AG04450 (cell line): ENCODE results near the gene CRADD. TPM values are rescaled to one million over a fixed set of nuclear protein-coding genes. Genes with fewer than 3 reads are reported as not detected.
A peak's percentile ranks its signal among the peaks of the same experiment; 100 is the strongest.

Experiments used
- CTCF ChIA-PET: fragments of 300-600, 350-600 bp; formaldehyde crosslinking; extraction: SDS; loops from one replicate; lab custom pipeline; 2022; ENCODE audit warnings: antibody characterized with exemption, inconsistent platforms; lab: Charles Lee
- POLR2A ChIA-PET: fragments of 350-600 bp; formaldehyde crosslinking; extraction: SDS; loops from one replicate; lab custom pipeline; 2021; ENCODE audit warnings: antibody characterized with exemption, inconsistent platforms; lab: Yijun Ruan, JAX
- DNase-seq: peaks from one replicate; pipeline ENCODE4 v3.0.0-alpha.2; 2011; ENCODE audit warnings: low read depth, low spot score
- H3K27ac ChIP-seq: one replicate; pipeline ENCODE4 v1.5.1; 2012; ENCODE audit warnings: low read depth, low read length, control low read depth
- H3K27me3 ChIP-seq: one replicate; pipeline ENCODE4 v1.6.0; 2012; ENCODE audit warnings: low read length; ENCODE audit not compliant: control insufficient read depth, insufficient read depth
- H3K4me3 ChIP-seq: 2 replicates; pipeline ENCODE4 v1.5.1; 2011; ENCODE audit warnings: mild to moderate bottlenecking, low read depth, low read length, control low read depth
- H3K9me3 ChIP-seq: 2 replicates; pipeline ENCODE4 v1.5.1; 2012; ENCODE audit warnings: low read length; ENCODE audit not compliant: control insufficient read depth, insufficient read depth
- polyA plus RNA-seq: library from polyadenylated mRNA; depleted of rRNA; stranded (reverse); fragments of >200 nt; gene quantifications from 2 replicates; pipeline ENCODE4 v1.2.3, GENCODE V29; 2011
- TF ChIP-seq, protein P1 (sequence below): IDR thresholded peaks from 2 replicates; pipeline ENCODE4 v1.5.1; 2011; ENCODE audit warnings: low read depth, low read length, control low read depth, inconsistent platforms

The CRADD gene
- polyA plus RNA-seq, 1 experiment = 8.8 TPM

DNA sequence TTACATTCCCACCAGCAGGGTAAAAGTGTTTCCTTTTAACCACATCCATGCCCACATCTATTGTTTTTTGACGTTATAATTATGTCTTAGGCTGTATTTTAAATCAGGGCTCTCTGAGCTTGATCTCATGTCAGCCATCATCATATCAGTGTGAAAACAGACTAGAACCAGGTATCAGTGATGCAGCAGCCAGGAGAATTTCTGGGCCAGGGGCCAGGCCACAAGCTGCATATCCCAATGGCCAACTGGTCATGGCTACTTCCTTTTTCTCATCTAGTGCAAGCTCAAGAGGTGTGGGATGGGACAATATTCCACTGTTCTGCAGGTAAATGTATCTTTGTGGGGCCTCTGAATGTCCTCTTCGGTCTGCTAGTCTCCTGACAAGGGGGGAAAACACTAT lies 125.1 kb downstream of the CRADD start:
- Histone ChIP-seq H3K27me3 (no peaks in the 10 kb centered on the region), H3K27ac (no peak overlapping the region)
- CTCF ChIA-PET = interaction anchor here (1.1 to 2.2 kb wide), 10 partner anchors 9 to 300 kb away, joined by 3 to 10 read pairs (median 6); no protein-coding TSS in a partner anchor

DNA sequence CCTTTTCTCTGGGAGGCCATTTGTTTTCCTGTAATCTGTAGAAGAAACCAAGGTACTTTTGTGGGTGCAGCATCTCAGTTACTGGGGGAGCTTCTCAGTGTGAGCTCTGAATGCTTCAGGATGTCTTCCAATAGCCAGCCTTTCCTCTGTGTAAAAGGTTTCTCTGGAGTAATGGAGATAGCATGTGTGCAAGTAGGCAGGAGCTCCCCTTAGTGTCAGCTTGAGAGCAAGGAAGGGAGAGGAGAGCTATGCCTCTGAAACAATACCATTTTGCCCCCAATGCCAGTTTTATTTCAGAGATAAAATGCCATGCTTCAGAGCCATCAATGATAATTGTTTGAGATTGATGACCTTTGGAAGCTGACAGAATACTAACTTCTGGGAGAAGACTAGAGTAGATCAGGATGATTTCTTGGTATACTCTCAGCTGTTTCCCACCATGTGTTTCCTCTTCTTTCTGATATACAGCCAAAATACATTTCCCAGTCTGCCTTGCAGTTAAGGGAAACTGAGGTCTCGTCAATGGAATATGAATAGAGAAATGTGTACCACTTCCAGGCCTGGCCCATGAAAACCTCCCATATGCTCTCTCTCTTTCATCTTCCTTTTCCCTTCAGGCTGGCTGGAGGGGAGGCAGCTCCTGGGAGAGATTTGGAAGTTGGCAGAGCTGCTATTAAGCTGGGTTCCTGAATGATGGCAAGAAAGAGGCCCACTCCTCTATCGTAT lies 125.7 kb downstream of the CRADD start:
- no peak for DNase-seq
- TF ChIP-seq, protein P1, sequence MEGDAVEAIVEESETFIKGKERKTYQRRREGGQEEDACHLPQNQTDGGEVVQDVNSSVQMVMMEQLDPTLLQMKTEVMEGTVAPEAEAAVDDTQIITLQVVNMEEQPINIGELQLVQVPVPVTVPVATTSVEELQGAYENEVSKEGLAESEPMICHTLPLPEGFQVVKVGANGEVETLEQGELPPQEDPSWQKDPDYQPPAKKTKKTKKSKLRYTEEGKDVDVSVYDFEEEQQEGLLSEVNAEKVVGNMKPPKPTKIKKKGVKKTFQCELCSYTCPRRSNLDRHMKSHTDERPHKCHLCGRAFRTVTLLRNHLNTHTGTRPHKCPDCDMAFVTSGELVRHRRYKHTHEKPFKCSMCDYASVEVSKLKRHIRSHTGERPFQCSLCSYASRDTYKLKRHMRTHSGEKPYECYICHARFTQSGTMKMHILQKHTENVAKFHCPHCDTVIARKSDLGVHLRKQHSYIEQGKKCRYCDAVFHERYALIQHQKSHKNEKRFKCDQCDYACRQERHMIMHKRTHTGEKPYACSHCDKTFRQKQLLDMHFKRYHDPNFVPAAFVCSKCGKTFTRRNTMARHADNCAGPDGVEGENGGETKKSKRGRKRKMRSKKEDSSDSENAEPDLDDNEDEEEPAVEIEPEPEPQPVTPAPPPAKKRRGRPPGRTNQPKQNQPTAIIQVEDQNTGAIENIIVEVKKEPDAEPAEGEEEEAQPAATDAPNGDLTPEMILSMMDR = peak; percentile 51
- peak overlapping the region; percentile 15; the same call in 1 of the 2 replicates for H3K4me3 ChIP-seq

More for the DNA sequence above, 125.1 kb downstream of the CRADD start:
- POLR2A ChIA-PET = interaction anchor here (1.0 kb wide), 1 partner anchor 8 kb away, joined by 4 read pairs; no protein-coding TSS in a partner anchor
- H3K4me3 ChIP-seq = no peak overlapping the region
- H3K9me3 ChIP-seq = no peaks in the 10 kb centered on the region
- DNase-seq = no peak
- TF ChIP-seq, protein P1 = no peak

DNA sequence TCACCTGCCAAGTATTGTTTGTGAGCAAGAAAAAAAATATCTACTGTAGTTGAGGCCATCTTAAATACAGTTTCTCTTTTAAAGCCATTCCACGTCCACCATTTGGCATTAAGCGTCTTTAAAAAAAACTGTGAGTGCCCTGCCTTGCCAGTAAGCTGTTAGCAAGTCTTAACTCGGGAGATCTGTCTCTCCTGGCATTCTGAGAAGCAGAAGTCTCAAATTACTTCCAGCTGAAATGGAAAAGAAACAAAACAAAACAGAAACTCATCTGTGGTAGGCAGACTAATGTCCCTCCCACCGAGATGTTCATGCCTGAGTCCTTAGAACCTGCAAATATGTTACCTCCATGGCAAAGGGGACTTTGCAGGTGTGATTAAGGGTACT lies 126.2 kb downstream of the CRADD start:
- POLR2A ChIA-PET = interaction anchor here (0.7 kb wide), 2 partner anchors 8 to 11 kb away, joined by 3 to 5 read pairs; no protein-coding TSS in a partner anchor
- DNase-seq = no peak
- peak overlapping the region; percentile 15; the same call in 1 of the 2 replicates for H3K4me3 ChIP-seq
- no peaks in the 10 kb centered on the region for H3K27me3 ChIP-seq
- TF ChIP-seq, protein P1 = no peak
- no peaks in the 10 kb centered on the region for H3K9me3 ChIP-seq
- CTCF ChIA-PET = interaction anchor here (0.9 to 2.2 kb wide), 11 partner anchors 8 to 299 kb away, joined by 3 to 10 read pairs (median 4); no protein-coding TSS in a partner anchor
- peak overlapping the region; percentile 63 for H3K27ac ChIP-seq

More for the DNA sequence above, 125.7 kb downstream of the CRADD start:
- Histone ChIP-seq H3K27me3 (no peaks in the 10 kb centered on the region), H3K27ac (peak overlapping the region; percentile 63), H3K9me3 (no peaks in the 10 kb centered on the region)
- CTCF ChIA-PET = interaction anchor here (0.9 to 2.2 kb wide), 12 partner anchors 8 to 300 kb away, joined by 3 to 10 read pairs (median 6); no protein-coding TSS in a partner anchor
- POLR2A ChIA-PET = interaction anchor here (0.7 to 1.0 kb wide), 3 partner anchors 8 to 11 kb away, joined by 3 to 5 read pairs (median 4); no protein-coding TSS in a partner anchor

DNA sequence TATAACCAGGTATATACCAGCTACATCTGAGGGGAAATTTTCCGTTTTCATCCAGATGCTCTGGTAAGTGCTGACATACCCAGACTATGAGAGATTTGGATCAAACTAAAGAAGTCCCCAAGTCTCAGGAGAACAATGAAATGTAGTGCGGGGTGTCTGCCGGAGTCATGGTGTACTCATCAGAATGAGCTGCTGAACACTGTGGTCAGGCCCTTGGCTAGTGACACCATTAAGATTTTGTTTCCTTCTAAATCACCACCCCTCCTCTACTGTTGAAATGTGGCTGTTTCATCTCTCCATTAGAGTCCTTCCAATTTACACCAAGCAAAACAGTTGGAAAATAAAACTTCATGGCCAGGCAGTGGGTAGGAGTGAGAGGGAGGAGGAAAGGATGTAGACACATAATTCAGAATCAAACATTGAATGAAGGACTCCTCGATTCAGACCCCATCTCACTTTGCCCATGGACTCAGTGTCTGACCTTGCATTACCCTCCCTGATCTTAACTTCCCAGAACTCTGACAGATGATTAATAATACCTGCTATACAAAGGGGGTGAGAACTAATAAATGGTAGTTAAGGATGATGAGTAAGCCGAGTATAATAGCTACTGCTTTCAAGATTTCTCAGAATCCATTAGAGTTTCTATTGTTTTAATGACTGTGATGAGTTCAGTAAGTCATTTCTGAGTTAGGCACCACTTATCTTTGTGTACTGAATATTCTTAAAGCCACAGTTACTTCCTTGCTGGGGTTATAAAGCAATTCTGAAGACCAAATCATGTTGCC lies 127.4 kb downstream of the CRADD start:
- H3K27ac ChIP-seq = no peak overlapping the region

More for the DNA sequence above, 127.4 kb downstream of the CRADD start:
- Histone ChIP-seq H3K4me3 (no peak overlapping the region), H3K9me3 (no peaks in the 10 kb centered on the region), H3K27me3 (no peaks in the 10 kb centered on the region)
- ChIA-PET POLR2A (no interaction called here), CTCF (interaction anchor here (0.5 to 1.5 kb wide), 6 partner anchors 11 to 297 kb away, joined by 3 to 4 read pairs (median 3); no protein-coding TSS in a partner anchor)
- no peak for DNase-seq
- TF ChIP-seq, protein P1 = no peak
